GM18907 (cell line): ENCODE results near the gene TET2.

Source experiments
- ATAC-seq: cut with Tn5 transposase; IDR thresholded peaks from one replicate; pipeline ENCODE4 v1.9.1; 2021; ENCODE audit warnings: mild to moderate bottlenecking, moderate library complexity; ENCODE audit not compliant: unreplicated experiment

Gene TET2

DNA sequence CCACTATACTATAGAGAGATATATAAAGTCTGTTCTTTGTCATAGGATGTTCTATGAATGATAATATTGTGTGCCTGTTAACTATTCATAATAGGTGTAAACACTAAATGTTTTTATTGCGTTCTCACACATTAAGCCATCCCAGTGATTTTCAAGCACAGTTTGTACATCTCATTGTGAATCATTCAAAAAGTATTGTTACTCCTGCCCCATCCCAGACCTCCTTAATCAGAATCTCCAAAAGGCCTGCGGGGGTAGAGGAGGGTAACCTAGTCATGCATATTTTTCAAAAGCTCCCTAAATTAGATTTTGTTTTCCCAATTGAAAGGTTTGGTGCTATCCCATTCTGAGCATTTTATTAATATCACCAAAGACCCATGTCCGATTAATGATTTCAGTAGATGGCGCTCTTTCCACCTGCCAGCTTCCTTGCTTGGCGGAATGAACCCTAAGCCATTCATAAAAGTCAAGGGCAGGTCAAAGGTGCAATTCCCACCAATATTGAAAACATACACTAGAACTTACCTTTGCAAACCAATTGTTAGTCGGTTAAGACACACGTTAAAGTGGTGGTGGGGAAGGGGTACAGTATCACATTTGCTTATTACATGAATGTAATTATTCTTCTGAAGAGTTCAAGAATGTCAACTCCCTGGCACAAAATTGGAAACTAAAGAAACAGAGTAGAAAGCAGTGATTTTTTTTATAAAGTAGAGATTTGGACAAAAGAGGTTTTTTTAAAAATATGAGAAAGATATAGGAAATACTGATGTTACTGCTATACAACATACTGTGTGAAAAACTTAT is 5.8 kb upstream of the TET2 start:
- ATAC-seq: peak; percentile 43

DNA sequence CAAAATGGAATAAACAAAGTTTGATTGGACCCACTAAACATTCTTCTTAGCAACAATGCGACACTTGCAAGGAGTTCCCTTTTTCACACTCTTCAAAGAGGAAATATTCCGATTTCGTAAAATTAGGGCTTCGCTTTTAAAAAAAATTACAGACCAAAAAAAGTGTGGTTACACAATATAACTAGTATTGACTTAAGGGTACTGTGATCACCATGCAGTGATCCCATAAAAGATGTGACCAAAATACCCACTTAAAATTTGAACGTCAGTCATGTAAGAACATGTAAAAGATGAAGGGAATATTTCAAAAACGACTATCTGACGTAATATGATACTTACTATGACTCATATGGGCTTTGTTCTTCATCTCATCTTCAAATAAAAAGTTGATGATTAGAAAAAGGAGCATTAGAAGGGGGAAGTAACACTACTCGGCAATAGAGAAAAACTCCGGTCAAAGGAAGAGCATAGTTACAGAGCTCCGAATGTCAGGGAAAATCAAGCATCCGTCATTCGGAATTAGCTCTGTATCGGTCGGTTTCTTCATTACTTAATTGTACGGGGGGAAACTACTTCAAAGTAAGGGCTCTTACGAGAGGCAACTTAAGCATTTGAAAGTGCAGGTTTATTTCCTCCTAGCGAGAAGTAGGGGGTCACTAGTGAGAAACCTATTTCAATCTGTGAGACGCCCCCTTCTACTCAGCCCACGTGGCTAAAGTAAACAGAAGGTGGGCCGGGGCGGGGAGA is 1.3 kb upstream of the TET2 start:
- peak; percentile 15 for ATAC-seq

DNA sequence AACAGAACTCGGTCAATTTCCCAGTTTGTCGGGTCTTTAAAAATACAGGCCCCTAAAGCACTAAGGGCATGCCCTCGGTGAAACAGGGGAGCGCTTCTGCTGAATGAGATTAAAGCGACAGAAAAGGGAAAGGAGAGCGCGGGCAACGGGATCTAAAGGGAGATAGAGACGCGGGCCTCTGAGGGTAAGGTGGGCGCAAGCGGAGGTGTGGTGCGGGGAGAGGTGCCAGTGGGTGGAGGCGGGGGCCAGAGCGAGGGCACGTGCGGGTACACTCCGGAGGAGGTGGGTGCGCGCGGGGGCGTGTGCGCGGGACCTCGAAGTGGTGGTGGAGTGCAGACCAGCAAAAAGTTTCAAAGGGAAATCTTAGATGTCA is 787 bp upstream of the TET2 start:
- peak; percentile 30 for ATAC-seq

DNA sequence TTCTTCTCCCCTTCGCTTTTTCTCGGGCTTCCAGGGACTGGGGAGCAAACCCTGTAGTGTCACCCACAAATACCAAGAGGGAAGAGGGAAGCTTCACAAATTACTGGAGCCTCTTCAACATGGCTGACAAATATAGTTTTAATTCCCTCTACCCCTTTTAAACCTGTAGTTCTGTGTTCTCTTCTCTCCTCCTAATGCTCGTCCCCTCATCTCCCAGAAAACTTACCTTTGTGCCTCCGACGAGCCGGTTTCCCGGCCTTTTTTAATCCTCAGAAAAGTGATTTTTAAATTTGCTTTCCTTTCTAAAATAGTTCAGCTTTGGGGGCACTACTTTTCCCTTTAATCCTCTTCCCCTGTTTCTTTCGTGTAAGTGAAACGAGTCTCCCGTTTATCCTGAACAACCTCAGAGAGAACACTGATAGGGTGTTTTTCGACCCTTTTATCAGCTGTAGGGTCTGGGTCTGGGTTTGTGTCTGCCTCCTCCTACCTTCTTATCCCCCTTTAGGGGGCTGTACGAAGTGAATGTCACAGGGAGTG is 408 bp downstream of the TET2 start:
- ATAC-seq: peak; percentile 13

DNA sequence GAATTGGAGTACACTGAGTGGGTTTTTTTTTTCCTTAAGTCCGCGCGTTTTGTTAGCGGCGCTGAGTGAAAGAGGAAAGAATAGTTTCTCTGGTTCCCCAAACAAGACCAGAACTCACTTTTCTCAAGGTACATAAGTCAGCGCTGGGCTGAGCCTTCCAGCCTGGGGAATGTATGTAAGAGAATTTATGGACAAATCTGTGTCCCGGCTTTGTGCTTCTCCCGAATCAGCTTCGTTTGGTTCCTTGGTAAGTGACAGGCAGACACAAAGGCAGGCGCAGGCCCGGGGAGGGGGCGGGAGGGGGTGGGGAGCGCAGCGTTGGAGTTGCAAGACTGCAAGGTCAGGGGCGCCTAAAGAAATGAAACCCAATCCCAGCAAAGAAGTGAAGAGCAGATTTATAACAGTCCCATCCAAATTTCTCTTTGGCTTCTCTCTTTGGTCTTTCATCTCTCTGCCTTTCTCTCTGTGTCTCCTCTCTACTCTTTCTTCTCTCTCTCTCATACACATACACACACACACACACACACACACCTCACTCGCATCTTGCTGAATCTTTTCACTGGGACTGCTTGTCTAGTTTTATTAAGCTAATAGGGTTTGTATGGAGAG is 981 bp downstream of the TET2 start:
- ATAC-seq: no peak

DNA sequence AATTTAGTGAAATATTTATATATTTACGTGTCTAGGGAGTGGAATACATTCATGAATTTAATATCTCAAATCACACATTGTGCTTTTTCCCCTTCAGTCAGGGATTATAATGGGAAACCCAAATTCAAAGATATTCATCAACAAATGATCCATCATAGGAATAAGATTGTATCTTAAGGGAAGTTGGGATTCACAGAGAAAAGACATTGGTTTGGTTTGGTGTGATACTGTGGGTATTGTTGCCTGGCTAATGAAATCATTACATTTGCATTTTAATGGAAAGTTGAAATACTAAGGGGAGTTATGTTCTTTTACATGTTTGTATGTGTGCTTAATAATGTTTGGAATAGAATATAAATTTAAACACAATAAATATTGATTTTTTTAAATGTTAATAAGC is 1.7 kb downstream of the TET2 start:
- ATAC-seq: no peak

DNA sequence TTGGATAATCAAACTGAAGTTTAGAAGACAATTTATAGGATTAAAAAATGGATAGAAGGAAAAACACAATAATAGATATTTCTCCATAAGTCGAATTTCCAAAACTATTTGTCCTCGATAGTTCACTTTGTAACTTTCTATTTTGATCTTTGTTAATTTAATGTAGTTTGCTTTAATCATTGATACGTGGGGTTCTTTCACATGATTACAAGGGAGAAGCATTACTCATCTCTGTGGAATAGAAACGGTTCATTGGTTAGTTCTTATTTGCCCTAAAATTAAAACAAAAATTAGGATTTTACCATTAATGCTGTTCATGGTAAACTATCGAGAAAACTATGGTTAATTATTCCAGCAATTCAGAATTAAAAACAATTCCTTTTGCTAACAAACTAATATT is 2.1 kb downstream of the TET2 start:
- no peak for ATAC-seq

DNA sequence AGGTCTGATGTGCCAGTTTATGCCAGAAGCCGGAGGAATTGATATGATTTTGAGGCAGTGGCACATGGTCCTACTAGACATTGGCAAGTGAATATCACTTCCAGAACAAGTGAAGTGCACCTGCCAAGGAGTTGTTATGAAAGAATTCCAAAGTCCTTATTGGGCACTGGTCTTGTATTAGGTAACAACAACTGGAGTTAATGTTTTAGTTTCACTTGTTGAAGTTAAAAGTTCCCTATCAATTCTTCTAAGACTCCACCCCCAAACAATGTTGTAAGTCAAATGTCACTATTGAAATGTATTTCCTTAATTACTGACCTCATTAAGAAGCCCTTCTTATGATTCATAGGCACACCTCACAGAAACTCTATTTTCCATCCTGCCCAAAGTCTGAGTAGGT is 3.1 kb downstream of the TET2 start:
- ATAC-seq: no peak

DNA sequence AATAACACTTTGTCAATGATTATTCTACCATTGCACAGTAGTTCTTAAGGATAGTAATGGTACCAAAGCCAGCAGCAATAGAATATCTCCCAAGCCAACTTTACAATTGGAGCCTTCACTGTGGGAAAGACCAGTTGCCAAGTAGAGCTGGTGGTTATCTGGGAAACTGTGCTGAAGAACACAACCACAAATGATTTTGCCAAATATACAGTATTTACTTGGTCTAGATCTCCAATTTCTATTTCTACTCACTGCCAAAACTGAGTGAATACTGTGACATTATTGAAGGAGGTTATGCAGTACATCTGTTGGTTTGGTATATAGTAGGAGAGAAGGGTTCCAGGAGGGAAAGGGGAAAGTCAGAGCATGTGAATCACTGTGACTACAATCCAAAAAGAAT is 3.8 kb downstream of the TET2 start:
- no peak for ATAC-seq

DNA sequence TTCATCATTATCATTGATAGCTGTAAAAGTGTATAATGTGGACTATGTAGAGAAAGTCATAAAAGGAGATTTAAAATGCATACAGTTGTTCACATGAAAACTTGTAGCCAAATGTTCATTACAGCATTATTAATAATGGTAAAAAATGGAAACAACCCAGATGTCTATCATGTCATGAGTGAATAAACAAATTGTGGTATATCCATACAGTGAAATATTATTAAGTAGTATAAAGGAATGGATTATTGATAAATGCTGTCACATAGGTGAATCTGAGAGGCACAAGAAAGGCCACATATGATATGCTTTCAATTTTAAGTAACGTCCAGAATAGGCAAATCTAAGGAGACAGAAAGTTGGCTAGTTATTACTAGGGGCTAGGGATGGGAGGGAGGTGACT is 7.1 kb downstream of the TET2 start:
- ATAC-seq: no peak

DNA sequence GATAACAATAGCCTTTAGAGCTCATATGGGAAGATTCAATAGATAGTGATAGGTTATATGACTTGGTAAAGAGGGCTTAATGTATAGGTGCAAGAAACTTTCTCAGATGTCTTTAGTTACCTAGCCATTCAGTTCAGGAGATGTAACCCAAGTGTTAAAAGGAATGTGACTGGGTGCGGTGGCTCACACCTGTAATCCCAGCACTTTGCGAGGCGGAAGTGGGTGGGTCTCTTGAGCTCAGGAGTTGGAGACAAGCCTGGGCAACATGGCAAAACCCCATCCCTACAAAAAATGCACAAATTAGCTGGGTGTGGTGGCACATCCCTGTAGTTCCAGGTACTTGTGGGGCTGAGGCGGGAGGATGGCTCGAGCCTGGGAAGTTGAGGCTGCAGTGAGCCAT is 7.9 kb downstream of the TET2 start:
- no peak for ATAC-seq

DNA sequence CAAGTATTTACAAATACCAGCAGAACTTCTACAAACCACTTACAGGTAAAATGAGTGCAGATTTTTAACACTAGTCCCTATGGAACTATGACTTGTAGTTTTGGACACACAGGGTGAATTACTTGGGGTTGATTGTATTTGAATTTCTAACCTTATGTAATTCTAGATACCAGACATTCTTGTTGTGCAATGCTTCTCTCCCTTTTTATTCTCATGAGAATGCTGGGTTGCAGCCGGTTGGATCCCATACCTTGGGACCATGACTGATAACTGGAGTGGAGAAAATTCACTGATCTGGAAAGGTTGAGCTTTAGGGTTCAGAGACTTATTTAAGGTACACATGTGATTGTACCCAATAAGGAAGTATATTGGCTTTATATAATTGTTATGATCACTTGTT is 8.8 kb downstream of the TET2 start:
- ATAC-seq: no peak

DNA sequence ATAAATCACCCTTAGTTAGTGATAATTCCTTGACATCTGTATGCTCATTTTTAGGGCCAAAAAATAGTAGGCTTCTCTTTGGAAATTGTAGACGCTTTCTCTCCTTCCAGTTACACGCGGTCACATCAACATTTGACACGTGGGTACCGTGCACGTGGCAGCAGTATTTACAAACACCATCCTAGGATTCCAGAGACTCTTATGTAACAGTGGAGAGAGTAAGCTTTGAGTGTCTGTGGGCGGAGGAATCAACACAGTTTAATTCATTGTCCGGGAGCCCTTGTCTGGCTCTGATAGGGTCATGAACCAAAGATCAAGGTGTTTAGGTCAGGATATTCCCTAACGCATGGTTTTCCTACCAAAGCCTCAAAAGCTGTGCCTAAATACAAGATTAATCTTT is 12.2 kb downstream of the TET2 start:
- ATAC-seq: no peak

DNA sequence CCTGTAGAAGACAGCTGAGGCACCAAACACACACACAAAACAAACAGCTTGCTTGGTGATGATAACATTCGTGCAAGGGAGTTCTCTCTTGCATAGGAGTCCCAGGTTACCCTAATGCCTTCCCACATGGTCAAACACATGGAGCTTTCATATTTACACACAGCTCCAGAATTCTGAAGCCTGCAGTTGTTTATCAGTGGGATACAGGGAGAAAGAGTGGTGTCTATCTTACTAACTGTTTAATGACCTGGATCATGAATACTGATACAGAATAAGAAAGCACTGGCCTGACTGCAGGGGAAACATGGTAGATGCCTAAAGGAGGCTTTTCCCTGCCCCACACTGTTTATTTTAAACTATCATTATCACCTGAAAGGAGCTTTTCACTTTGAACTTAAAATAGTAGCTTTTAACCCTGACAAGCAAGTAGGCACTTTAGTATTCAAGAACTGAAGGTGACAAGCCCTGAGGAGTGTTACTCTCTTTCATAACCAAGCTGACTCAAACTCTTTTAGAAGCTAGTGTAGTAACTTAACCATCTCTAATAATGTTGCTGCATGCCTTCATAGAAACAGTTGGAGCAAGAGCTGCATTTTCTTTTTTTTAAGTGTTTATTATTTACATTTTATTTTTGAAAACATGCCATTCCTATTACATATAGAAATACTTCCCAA is 15.6 kb downstream of the TET2 start:
- ATAC-seq: no peak

DNA sequence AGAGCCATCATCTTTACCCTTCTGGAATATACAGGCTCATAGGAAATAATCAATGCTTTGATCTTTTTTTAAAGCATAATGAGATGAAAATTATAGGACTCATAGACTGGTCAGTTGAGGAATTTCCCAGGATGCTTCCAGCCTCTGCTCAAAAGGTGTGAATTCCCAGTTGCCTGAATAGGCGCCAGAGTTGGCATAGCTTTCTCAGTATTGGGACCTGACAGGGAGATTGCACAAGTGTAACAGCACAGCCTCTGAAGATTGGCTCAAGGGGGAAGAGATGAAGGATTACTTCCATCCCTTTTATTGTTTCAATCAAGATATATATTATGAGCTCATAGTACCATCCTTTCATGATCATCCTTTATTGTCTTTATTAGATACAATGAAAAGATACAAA is 17.9 kb downstream of the TET2 start:
- no peak for ATAC-seq

DNA sequence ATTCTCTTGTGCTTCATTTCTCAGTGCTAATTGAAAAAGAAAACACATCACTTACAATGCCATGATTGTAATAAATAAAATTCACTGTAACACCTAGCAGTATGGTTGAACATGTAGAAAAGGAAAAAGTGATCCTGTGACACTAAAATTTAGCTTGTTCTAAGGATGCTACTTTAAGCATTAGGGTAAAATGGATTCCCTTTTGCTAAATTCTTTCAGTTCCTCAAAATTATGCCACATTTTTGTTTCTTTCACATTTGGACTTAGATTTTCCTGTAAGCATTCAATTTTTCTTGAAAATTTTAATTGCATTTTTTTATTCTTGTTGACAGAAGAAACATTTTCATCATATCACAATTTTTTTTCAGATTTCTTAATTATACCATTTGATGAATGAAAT is 19.4 kb downstream of the TET2 start:
- ATAC-seq: no peak

DNA sequence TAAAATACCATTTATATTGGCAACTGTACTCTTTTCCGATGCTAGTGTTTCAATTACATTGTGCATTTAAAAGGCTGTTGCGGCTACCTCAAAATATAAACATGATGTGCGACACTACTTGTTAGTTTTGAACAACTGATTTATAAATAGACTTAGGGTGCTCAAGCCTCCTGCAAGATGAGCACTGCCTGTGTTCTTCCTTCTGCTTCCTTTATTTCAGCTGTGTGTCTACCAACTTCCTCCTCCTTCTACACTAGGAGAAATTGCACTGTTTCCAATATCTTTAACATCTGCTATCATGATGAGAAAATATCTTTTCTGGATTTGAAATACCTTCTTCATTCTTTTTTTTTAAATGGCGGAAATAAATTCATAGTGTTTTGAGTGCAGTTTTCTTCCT is 24.0 kb downstream of the TET2 start:
- no peak for ATAC-seq

DNA sequence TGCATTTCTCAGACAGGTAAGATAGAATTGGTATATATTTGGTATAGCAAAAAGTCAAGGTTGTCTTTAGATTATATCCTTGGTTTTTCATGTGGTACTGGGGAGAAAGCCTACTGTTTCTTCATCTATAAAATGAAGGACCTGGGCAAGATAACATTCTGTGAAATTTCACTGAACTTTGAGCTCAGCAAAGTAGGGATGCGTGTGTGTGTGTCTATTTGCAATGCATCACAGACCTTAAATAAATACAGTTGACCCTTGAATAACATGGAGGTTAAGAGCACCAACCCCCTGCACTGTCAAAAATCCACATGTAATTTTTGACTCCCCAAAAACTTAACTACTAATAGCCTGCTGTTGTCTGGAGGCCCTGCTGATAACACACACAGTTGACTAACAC is 25.2 kb downstream of the TET2 start:
- no peak for ATAC-seq

DNA sequence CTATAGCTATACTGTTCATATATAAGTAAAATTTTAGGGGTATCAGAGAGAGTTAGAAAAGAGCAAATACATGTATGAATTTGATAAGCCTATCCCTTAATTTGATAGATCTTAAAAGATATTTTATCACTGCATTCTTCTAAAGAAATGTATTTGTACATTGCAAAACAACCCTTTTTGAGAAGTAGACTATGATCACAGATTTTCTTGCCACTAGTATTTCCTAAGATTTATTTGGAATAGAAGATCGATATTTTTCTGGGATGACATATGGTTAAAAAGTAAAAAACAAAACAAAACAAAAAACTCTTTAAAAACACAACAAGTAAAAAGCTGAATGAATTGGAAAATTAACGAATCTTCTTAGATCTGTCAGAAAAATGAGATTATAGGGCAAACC is 27.4 kb downstream of the TET2 start:
- ATAC-seq: no peak

DNA sequence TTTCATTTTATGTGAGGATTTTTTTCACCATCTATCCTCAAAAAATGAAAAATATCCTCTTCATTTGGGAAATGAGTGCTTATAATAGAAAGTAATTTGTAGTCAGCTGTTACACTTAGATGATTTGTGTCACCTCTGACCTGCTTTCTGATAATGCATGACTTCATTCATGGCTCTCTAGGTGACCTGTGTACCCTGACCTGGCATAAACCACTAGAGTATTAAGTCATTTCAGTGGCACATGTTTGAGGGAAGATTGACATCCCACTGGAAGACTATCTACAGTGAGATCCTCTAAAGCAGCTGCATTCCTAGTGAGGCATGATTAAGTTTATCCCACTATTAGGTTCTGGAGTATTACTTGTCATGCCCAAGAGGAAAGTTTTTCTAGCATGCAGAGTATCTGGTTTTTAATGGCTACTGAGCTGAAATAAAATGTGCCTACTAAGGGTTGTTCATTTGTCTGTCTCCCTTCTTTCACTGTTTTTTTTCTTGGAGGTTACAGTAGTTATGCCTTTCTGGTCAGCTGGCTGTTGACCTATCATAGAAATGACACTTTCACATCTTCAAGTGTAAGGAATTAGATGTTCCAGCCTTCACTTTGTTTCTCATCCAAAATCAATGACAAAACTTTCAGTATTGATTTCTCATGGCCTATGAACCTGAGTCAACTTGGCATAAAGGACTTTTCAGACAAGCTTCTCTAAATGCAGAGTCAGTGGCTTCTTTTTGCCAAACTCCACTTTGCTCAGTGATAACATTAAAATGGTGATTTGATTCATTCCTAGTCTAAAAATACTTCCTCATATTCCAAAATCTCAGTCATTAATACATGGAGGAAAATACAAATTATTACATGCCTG is 33.1 kb downstream of the TET2 start:
- peak; percentile 66 for ATAC-seq
